ENCODE results near the gene NOX5. TPM values are rescaled to one million over a fixed set of nuclear protein-coding genes. Genes with fewer than 3 reads are reported as not detected.

The NOX5 gene
- total and polyA plus RNA-seq, 10 of the 15 experiments (the other 5 are each of a cell fraction or from before 2014, with no cell fraction given) = not detected

GRCh38 chr15:69070396-69070795, 55.9 kb downstream of the NOX5 start:
- BruUV-seq (replicated peaks) = no TSS peak
- Histone ChIP-seq H3K27ac (ENCODE audit: control insufficient read depth, insufficient read depth) (no peak overlapping the region), H2AFZ (ENCODE audit: control insufficient read depth, low read depth, low read length) (no peak overlapping the region), H3K9me3 (replicated peaks; ENCODE audit: control insufficient read depth, insufficient read depth, low read length) (no peaks in the 10 kb centered on the region), H3K36me3 (ENCODE audit: control insufficient read depth in 2 of 2, insufficient read depth in 2 of 2, low read length in 1 of 2) (no peaks in the 10 kb centered on the region), H3K4me3 (no peak overlapping the region), H3K4me2 (ENCODE audit: control insufficient read depth, insufficient read depth) (no peak overlapping the region), H3K27me3 (replicated peaks in 1 of 2; ENCODE audit: control insufficient read depth in 2 of 2, insufficient read depth in 2 of 2, low read length in 1 of 2) (peaks cover 2 to 3% of the 10 kb centered on the region in 2 experiments; a peak in 2 of 4 replicates), H3K79me2 (ENCODE audit: control insufficient read depth, insufficient read depth, low read length) (no peaks in the 10 kb centered on the region), H3K9ac (ENCODE audit: control insufficient read depth, insufficient read depth, low read length) (no peak overlapping the region), H3K4me1 (ENCODE audit: control insufficient read depth, insufficient read depth, low read length) (no peaks in the 10 kb centered on the region), H4K20me1 (ENCODE audit: control insufficient read depth, insufficient read depth) (no peaks in the 10 kb centered on the region)
- no peak for ATAC-seq
- WGBS (ENCODE audit: insufficient coverage, insufficient replicate concordance, low lambda C conversion rate, missing lambda C conversion rate) = 13% methylated on average over 1 of the region's 1 CpG
- ChIA-PET CTCF (no interaction called here), POLR2A (no interaction called here), RAD21 (ENCODE audit: unreplicated experiment) (no interaction called here), SMC1A (ENCODE audit: uncharacterized antibody, unreplicated experiment) (interaction anchor here (0.6 kb wide), 1 partner anchor 173 kb away, joined by 3 read pairs; no protein-coding TSS in a partner anchor)
- no peak for FAIRE-seq
- no peak for DNase-seq (ENCODE audit: low read depth, low spot score)
- intact Hi-C loops (cut with micrococcal nuclease; ENCODE audit: unreplicated experiment) = no loop called here
- in situ Hi-C loops (cut with MboI) = no loop called here
- TF ChIP-seq SUZ12 (IDR thresholded peaks at IDR 0.05; ENCODE audit: unreplicated experiment) = no peak
- no peak for TF ChIP-seq USF2 (IDR thresholded peaks at IDR 0.05; ENCODE audit: borderline replicate concordance, low read depth, low read length)
- TF ChIP-seq, protein P1, sequence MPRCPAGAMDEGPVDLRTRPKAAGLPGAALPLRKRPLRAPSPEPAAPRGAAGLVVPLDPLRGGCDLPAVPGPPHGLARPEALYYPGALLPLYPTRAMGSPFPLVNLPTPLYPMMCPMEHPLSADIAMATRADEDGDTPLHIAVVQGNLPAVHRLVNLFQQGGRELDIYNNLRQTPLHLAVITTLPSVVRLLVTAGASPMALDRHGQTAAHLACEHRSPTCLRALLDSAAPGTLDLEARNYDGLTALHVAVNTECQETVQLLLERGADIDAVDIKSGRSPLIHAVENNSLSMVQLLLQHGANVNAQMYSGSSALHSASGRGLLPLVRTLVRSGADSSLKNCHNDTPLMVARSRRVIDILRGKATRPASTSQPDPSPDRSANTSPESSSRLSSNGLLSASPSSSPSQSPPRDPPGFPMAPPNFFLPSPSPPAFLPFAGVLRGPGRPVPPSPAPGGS (IDR thresholded peaks at IDR 0.05; ENCODE audit: borderline replicate concordance, insufficient read depth, low read depth, low read length, poor library complexity, severe bottlenecking) = no peak
- TF ChIP-seq ZSCAN29 (IDR thresholded peaks at IDR 0.05) = no peak
- TF ChIP-seq BCL11A (IDR thresholded peaks at IDR 0.05; ENCODE audit: low read depth, low read length) = no peak
- no peak for TF ChIP-seq RFX5 (IDR thresholded peaks at IDR 0.05; ENCODE audit: low read depth, low read length)
- TF ChIP-seq, protein P2, sequence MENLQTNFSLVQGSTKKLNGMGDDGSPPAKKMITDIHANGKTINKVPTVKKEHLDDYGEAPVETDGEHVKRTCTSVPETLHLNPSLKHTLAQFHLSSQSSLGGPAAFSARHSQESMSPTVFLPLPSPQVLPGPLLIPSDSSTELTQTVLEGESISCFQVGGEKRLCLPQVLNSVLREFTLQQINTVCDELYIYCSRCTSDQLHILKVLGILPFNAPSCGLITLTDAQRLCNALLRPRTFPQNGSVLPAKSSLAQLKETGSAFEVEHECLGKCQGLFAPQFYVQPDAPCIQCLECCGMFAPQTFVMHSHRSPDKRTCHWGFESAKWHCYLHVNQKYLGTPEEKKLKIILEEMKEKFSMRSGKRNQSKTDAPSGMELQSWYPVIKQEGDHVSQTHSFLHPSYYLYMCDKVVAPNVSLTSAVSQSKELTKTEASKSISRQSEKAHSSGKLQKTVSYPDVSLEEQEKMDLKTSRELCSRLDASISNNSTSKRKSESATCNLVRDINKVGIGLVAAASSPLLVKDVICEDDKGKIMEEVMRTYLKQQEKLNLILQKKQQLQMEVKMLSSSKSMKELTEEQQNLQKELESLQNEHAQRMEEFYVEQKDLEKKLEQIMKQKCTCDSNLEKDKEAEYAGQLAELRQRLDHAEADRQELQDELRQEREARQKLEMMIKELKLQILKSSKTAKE (IDR thresholded peaks at IDR 0.05; ENCODE audit: low read depth, poor library complexity, severe bottlenecking) = no peak
- no peak for TF ChIP-seq STAT3 (IDR thresholded peaks at IDR 0.05; ENCODE audit: low read depth, low read length)
- TF ChIP-seq, protein P3, sequence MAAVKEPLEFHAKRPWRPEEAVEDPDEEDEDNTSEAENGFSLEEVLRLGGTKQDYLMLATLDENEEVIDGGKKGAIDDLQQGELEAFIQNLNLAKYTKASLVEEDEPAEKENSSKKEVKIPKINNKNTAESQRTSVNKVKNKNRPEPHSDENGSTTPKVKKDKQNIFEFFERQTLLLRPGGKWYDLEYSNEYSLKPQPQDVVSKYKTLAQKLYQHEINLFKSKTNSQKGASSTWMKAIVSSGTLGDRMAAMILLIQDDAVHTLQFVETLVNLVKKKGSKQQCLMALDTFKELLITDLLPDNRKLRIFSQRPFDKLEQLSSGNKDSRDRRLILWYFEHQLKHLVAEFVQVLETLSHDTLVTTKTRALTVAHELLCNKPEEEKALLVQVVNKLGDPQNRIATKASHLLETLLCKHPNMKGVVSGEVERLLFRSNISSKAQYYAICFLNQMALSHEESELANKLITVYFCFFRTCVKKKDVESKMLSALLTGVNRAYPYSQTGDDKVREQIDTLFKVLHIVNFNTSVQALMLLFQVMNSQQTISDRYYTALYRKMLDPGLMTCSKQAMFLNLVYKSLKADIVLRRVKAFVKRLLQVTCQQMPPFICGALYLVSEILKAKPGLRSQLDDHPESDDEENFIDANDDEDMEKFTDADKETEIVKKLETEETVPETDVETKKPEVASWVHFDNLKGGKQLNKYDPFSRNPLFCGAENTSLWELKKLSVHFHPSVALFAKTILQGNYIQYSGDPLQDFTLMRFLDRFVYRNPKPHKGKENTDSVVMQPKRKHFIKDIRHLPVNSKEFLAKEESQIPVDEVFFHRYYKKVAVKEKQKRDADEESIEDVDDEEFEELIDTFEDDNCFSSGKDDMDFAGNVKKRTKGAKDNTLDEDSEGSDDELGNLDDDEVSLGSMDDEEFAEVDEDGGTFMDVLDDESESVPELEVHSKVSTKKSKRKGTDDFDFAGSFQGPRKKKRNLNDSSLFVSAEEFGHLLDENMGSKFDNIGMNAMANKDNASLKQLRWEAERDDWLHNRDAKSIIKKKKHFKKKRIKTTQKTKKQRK (IDR thresholded peaks at IDR 0.05; ENCODE audit: low read depth, low read length) = no peak
- no peak for TF ChIP-seq IKZF1 (conservative IDR thresholded peaks at IDR 0.05)
- no peak for TF ChIP-seq ZNF622 (IDR thresholded peaks at IDR 0.05)
- TF ChIP-seq SREBF2 (IDR thresholded peaks at IDR 0.05; ENCODE audit: low read length) = no peak
- TF ChIP-seq SIN3A (IDR thresholded peaks at IDR 0.05; ENCODE audit: low read depth, low read length) = no peak
- no peak for TF ChIP-seq LARP7 (IDR thresholded peaks at IDR 0.05)
- no peak for TF ChIP-seq NFYB (IDR thresholded peaks at IDR 0.05; ENCODE audit: insufficient read depth, low read depth, low read length)
- no peak for TF ChIP-seq MYC (IDR thresholded peaks at IDR 0.05; ENCODE audit: insufficient read depth, insufficient read length, insufficient replicate concordance, low read length, severe bottlenecking)
- TF ChIP-seq EGR1 (IDR thresholded peaks at IDR 0.05; ENCODE audit: borderline replicate concordance in 1 of 2, low read depth in 2 of 2, low read length in 2 of 2) = no peak
- no peak for TF ChIP-seq POLR2A (IDR thresholded peaks at IDR 0.05; ENCODE audit: low read depth, low read length)
